ENCODE data around the gene BDP1. TPM values are rescaled to one million over a fixed set of nuclear protein-coding genes. Genes with fewer than 3 reads are reported as not detected.
A peak's percentile ranks its signal among the peaks of the same experiment; 100 is the strongest.
"Not testable (repeated sequence)": the region's sequence is repeated elsewhere in the genome, so short reads cannot be mapped to it uniquely, and the experiment has no call there.

BDP1 gene
- total RNA-seq, 1 experiment from 2014 or later, result 10.7 TPM

DNA sequence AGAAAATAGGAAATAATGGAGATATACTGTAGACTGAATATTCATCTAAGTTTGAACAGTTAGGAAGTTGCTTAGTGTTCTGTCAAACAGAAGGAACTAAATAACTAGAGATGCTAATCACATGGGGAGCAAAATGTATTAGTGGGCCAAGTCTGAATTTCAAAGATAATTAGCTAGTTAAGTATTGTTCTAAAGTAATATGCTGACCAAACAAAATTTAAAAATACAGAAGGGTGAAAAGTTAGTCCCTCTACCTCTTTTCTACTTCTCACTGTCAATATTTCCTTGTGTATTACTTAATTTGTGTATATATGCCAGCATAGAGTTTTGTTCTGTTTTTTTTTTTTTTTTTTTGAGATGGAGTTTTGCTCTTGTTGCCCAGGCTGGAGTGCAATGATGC lies 135.6 kb downstream of the BDP1 start:
- H3K36me3 ChIP-seq (replicated peaks; ENCODE audit: control insufficient read depth, insufficient read depth, low read length), result peaks cover under 1% of the 10 kb centered on the region
- no peaks in the 10 kb centered on the region for H3K27me3 ChIP-seq (ENCODE audit: control insufficient read depth, insufficient read depth, low read length)
- no peak for DNase-seq
- H3K4me3 ChIP-seq (ENCODE audit: insufficient read depth, low read depth, low read length), result no peak overlapping the region

DNA sequence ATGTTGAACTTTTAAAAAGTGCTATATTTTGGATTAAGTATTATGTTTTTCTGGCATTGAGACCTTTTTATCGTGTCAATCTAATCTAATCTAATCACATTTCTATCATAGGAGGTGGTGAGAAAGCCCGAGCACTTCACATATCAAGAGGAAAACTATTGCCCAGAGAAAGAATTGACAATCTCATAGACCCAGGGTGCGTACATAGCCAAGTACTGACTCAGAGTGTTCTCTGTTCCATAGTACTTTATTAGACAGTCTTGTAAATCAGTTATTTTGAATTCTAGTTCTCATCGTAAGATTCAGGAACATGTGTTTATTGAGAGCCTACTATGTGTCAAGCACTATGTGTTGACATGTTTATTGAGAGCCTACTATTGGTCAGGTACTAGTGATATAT lies 140.7 kb downstream of the BDP1 start:
- H3K36me3 ChIP-seq (replicated peaks; ENCODE audit: control insufficient read depth, insufficient read depth, low read length), result peaks cover 10% of the 10 kb centered on the region
- DNase-seq, result no peak
- no peaks in the 10 kb centered on the region for H3K27me3 ChIP-seq (ENCODE audit: control insufficient read depth, insufficient read depth, low read length)
- H3K4me3 ChIP-seq (ENCODE audit: insufficient read depth, low read depth, low read length), result no peak overlapping the region

DNA sequence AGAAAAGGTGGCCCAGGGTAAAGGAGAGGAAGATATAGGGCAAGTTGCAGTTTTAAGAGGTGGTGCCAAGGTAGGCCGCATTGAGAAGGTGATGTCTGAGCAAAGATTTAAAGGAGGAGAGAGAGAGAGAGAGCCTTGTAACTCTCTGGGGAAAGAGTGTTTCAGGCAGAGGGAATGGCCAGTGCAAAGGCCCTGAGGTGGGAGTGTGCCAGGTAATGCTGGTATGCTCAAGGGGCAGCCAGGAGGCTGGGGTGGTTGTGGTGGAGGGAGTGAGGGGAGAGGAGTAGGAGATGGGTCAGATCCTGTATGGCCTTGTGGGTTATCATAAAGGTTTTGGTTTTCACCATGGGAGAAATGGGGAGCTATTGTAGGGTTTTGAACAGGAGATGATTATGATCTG lies 141.6 kb downstream of the BDP1 start:
- DNase-seq, result no peak
- peaks cover 12% of the 10 kb centered on the region for H3K36me3 ChIP-seq (replicated peaks; ENCODE audit: control insufficient read depth, insufficient read depth, low read length)
- no peaks in the 10 kb centered on the region for H3K27me3 ChIP-seq (ENCODE audit: control insufficient read depth, insufficient read depth, low read length)
- H3K4me3 ChIP-seq (ENCODE audit: insufficient read depth, low read depth, low read length), result no peak overlapping the region

DNA sequence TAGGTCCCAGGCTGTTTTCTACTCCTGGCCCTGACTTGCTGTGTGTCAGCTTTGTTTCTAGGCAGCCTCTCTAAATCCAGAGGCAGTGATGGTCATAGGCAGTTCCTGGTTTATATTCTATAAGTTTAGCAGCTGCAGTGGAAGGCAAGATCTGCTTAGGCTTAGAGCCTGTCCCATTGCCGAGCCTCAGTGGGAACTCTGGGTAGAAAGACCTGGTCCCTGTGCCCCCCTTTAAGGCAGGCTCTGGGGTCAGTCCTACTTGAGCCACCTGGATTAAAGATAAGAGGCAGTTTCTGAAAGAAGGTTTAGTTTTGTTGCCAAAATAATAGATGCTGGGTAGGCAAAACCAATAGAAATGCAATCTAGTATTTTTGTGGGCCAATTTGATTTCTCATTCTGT lies 145.3 kb downstream of the BDP1 start:
- Histone ChIP-seq H3K36me3 (replicated peaks; ENCODE audit: control insufficient read depth, insufficient read depth, low read length) (peaks cover 18% of the 10 kb centered on the region), H3K27me3 (ENCODE audit: control insufficient read depth, insufficient read depth, low read length) (no peaks in the 10 kb centered on the region), H3K4me3 (ENCODE audit: insufficient read depth, low read depth, low read length) (no peak overlapping the region)
- DNase-seq, result no peak

DNA sequence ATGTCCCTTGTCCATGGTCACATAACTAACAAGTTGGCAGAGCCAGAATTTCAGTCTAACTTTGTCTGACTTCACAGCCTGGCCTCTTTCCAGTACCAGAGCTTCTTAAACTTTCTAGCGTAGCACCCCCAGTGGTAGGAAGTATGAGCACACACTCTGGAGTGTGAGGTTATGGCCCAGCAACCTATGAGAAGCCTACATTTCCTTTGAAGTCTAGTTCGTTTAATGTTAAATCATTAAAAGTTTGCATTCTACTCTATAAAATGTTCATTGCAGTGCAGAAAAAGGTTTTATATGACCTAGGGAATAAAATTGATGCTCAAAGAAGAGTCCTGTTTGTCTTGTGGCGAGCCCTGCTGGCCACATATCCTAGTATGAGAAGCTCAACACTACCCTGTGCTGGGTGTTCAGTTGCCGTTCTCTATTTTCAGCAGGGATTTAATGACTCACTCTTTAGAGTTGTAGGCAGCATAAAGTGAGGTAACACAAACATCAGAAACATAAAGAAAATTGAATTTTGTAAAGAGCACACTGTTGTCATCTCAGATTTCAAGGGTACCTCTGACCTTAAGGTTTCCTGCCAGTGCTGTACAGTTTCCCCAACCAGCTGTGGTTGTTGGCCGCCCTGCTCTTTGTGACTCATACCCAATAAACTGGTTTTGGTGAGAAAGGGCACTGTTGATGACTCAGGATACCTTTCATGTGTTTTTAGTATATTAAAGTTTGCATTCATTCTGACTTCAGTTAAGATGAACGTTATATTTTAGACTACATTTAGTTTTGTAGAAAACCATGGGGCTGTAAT lies 146.0 kb downstream of the BDP1 start:
- no peaks in the 10 kb centered on the region for H3K27me3 ChIP-seq (ENCODE audit: control insufficient read depth, insufficient read depth, low read length)
- DNase-seq, result peak; percentile 69
- no peak overlapping the region for H3K4me3 ChIP-seq (ENCODE audit: insufficient read depth, low read depth, low read length)
- peaks cover 15% of the 10 kb centered on the region for H3K36me3 ChIP-seq (replicated peaks; ENCODE audit: control insufficient read depth, insufficient read depth, low read length)

DNA sequence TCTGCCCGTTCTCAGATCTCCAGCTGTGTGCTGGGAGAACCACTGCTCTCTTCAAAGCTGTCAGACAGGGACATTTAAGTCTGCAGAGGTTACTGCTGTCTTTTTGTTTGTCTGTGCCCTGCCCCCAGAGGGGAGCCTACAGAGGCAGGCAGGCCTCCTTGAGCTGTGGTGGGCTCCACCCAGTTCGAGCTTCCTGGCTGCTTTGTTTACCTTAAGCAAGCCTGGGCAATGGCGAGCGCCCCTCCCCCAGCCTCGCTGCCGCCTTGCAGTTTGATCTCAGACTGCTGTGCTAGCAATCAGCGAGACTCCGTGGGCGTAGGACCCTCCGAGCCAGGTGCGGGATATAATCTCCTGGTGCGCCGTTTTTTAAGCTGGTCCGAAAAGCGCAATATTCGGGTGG lies 154.5 kb downstream of the BDP1 start:
- not testable (repeated sequence) for H3K27me3 ChIP-seq (ENCODE audit: control insufficient read depth, insufficient read depth, low read length); H3K36me3 ChIP-seq (replicated peaks; ENCODE audit: control insufficient read depth, insufficient read depth, low read length); DNase-seq; H3K4me3 ChIP-seq (ENCODE audit: insufficient read depth, low read depth, low read length)

DNA sequence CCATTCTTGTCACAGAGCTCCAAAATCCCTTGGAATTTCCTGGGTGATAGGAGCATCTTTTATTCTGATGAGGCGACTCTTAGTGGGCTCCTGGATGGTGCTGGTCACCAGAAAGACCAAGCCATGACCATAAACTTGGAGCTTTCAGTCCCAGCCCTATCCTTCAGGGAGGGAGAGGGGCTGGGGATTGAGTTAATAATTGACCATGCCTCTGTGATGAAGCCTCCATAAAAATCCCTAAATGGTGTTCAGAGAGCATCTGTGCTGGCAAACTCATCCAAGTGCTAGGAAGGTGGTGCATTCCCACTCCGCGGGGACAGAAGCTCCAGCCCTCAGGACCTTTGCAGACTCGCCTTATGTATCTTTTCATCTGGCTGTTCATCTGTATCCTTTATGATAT lies 160.4 kb downstream of the BDP1 start:
- no peak for DNase-seq
- Histone ChIP-seq H3K27me3 (ENCODE audit: control insufficient read depth, insufficient read depth, low read length) (no peaks in the 10 kb centered on the region), H3K4me3 (ENCODE audit: insufficient read depth, low read depth, low read length) (no peak overlapping the region), H3K36me3 (replicated peaks; ENCODE audit: control insufficient read depth, insufficient read depth, low read length) (peaks cover 2% of the 10 kb centered on the region)

Other genes with a start within 250 kb of the BDP1 start
- 53.1 and 60.7 TPM in 2 replicates for gene MCCC2, start 131.7 kb downstream of the BDP1 start, total RNA-seq (2014; rRNA removed; shearing (Covaris generic))

All from H7 (cell line).